Stimulated activated CD8-positive, alpha-beta memory T cell treated with anti-CD3 and anti-CD28 coated beads, Interleukin-7, amount 100 ng/mL, for 1 hour (primary cell): ENCODE measurements around the gene RPS6KA4.

ENCODE experiments used
- DNase-seq, 2 donors: peaks; one replicate each; pipeline ENCODE4 v3.0.0-alpha.2; 2020; ENCODE audit warnings: low read depth in 2 of 2

RPS6KA4 gene

GRCh38 chr11:64348383-64349024, 10.5 kb upstream of the RPS6KA4 start:
- DNase-seq = no peak

GRCh38 chr11:64349025-64349387, 10.0 kb upstream of the RPS6KA4 start:
- DNase-seq = no peak

- DNase-seq = no peak
Measured at GRCh38 chr11:64349404-64349803, 9.6 kb upstream of the RPS6KA4 start.

DNA sequence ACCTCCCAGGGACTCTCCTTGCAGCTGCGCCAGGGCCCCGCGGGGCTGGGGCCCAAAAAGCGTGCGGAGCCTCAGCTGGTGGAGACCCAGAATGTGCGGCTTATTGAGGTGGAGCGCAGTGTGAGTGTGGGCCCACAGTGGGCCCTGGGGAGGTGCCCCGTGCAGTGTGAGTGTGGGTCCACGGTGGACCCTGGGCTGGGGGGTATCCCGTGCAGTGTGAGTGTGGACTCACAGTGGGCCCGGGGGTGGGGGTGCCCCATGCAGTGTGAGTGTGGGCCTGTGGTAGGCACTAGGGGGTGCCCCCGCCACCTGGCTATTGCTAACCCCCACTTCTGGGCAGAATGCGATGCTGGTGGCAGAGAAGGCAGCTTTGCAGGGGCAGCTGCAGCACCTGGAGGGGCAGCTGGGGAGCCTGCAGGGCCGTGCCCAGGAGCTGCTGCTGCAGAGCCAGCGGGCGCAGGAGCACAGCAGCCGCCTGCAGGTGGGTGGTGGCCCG, 7.8 kb upstream of the RPS6KA4 start:
- DNase-seq = no peak

DNA sequence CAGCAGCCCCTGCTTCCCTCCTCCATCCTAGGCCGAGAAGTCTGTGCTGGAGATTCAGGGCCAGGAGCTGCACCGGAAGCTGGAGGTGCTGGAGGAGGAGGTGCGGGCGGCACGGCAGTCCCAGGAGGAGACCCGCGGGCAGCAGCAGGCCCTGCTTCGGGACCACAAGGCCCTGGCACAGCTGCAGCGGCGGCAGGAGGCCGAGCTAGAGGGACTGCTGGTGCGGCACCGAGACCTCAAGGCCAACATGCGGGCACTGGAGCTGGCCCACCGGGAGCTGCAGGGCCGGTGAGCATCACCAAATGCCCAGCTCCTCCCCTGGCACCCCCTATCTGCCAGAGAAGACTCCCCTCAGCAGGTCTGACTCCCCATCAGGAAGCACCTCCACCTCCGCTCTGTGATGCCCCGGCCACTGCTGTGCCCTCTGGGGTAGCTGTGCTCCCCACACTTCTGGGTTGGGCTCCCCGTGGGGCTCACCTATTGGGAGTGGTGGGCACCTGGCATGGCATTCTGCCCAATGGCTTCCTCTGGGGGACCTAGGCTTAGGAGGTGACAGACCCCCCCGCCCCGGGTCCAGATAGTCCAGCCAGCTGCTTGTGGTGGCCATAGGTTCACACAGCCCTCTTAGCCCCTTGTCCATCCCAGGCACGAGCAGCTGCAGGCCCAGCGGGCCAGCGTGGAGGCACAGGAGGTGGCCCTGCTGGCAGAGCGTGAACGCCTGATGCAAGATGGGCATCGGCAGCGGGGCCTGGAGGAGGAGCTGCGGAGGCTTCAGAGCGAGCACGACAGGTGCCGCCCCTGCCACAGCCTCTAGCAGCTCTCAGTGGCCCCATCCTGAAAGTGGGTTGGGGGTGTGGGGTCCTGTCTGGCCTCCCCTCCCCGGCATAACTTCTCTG, 6.6 kb upstream of the RPS6KA4 start:
- no peak for DNase-seq

DNA sequence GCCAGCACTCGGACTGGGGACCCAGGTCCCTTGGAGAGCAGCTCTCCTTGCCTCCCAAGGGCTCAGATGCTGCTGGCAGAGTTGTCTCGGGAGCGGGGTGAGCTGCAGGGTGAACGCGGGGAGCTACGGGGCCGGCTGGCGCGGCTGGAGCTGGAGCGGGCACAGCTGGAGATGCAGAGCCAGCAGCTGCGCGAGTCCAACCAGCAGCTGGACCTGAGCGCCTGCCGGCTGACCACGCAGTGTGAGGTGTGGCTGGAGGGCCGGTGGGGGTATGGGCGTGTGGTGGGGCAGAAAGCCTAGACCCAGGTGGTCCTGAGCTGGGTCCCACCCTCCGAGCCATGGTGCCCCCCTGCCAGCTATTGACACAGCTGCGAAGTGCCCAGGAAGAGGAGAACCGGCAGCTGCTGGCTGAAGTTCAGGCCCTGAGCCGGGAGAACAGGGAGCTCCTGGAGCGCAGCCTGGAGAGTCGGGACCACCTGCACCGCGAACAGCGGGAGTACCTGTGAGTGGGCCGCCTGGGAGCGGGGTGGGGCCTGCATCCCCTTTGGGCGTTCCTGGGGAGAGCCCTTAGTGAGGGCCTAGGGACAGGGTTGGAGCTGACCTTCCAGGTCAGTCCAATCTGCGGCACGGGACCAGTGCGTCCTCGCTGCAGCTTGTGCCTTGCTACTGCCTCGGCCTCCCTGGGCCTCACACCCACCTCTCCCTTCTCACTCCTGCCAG, 5.8 kb upstream of the RPS6KA4 start:
- DNase-seq = no peak

GRCh38 chr11:64353715-64354506, 5.1 kb upstream of the RPS6KA4 start:
- DNase-seq = no peak

DNA sequence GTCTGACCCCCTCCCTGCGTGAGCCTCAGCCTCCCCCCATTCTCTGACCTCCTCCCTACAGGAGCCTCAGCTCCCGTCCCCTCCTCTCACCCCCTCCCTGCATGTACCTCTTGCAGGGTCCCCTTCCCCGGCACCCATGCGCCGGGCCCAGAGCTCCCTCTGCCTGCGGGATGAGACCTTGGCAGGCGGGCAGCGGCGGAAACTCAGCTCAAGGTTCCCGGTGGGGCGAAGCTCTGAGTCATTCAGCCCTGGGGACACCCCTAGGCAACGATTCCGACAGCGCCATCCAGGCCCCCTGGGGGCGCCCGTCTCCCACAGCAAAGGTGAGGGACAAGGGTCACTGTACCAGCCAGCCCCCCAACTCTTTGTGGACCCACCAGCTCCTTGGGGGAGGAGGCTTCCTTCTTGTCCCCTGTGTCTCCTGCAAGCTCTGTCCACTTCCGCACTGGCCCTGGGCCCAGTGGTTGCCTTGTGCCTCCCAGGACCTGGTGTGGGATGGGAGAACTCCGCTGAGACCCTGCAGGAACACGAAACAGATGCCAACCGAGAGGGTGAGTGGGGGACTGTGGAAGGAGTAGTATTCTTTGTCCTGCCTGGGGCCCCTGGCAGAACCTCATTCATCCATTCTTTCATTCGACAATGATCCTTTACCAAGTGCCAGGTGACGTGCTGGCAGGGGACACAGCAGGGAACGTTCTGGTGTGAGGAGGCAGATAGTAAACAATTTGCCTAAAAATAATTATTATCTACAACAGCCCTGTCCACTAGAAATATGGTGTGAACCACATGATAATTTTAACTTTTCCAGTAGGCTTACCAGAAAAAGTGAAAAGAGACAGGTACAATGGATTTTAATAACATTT, 3.7 kb upstream of the RPS6KA4 start:
- no peak for DNase-seq

GRCh38 chr11:64356498-64357411, 2.2 kb upstream of the RPS6KA4 start:
- no peak for DNase-seq

DNA sequence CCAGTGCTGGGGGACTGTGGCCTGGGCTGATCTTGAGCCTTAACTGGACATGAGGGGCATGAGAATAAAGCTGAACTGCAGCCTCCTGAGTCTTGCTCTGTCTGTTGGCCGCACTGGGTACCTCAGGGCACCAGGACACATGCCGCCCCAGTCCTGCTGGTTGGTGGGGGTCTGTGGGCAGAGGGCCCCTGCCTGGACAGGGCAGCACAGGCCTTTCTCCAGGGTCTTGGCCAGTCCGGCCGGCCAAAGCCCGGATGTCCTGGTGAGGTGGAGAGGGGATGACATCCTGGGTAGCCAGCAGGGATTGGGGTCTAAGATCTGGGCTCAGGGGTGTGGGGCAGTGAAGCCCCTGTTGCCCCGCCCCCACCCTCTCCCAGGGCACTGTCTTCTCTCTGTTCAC, 1.5 kb upstream of the RPS6KA4 start:
- no peak for DNase-seq

DNA sequence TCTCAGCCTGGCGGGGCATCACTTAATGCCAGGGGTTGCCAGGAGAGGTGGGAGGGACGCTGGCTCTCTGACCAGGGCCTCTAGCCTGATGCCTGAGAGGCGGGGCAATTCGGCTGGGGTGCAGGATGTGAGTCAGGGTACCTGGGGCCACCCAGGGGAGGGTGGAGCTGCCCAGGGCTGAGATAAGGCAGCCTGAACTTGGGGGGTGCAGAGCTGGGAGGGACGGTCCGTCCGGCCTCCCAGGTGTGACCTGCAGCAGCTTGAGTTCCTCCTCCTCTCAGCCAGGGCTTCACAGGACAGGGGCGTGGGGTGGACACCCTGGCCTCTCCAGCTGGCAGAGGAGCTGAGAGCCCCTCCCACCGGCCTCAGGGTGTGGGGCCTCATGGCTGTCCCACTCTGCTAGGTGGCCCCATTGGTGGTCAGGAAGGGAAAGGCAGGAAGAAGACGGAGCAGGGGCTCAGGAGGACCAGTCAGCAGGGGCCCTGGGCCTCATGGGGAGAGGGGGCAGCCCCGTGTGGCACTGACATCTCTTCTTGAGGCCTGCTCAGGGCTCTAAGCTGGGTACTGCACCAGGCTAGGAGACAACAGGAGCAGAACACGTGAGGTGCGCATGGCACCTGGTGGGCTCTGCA, 942 bp upstream of the RPS6KA4 start:
- DNase-seq = no peak

DNA sequence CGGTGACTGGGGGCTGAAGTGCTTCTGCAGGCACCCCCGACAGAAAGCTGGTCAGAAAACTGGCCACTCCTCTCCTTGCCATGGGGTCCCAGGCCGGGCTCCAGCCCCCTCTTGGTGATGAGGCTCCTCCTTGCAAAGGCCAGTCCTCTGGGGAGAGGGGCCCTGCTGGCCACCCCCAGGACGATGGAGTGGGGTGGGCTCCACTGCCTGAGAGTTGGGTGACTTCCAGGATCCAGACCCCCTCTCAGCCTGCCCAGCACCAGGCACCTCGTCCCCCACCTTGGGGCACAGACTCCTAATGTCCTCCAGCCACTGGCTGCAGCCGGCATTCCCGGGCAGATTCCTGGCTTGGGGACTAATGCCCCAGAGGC, 441 bp upstream of the RPS6KA4 start:
- DNase-seq = no peak

- no peak for DNase-seq
Measured at GRCh38 chr11:64359712-64360445, 917 bp downstream of the RPS6KA4 start.

GRCh38 chr11:64360448-64360921, 1.5 kb downstream of the RPS6KA4 start:
- DNase-seq = no peak

DNA sequence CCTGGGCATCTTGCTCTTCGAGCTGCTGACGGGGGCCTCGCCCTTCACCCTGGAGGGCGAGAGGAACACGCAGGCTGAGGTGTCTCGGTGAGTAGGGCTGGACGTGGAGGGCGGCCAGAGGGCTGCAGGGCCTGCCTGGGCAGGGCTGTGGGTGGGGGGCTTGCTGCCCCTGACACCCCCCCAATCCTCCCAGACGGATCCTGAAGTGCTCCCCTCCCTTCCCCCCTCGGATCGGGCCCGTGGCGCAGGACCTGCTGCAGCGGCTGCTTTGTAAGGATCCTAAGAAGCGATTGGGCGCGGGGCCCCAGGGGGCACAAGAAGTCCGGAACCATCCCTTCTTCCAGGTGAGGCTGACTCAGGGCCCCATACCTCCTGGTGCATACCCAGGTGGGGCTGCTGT, 2.7 kb downstream of the RPS6KA4 start:
- no peak for DNase-seq

GRCh38 chr11:64362339-64362738, 3.4 kb downstream of the RPS6KA4 start:
- no peak for DNase-seq

DNA sequence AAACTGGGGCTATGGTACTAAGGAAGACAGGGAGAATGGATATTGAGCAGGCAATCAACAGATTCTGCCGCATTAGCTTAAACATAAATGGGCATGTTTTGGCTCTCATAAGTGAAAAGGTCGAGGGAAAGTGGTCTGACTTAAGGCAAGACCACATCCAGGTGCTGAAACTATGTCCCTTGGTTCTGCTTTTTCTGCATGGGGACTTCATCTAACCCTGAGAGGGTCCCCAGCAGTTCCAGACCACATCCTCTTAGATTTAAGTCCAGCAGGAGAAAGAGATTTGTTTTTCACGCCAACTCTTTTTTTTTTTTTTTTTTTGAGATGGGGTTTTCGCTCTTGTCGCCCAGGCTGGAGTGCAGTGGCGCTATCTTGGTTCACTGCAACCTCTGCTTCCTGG, 5.5 kb downstream of the RPS6KA4 start:
- no peak for DNase-seq

DNA sequence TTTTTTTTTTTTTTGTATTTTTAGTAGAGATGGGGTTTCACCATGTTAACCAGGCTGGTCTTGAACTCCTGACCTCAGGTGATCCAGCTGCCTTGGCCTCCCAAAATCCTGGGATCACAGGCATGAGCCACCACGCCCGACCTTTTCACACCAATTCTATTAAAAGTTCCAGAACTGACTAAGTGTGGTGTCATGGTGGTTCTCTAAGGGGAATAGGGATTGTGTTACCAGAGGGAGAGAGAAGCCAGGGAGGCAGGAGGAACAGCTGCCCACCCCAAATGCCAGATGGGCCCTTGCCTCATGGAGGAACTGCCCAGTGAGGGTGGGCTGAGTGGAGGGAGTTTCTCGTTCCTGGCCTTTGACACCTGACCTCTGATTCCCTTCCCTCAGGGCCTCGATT, 5.9 kb downstream of the RPS6KA4 start:
- no peak for DNase-seq
